Prostate gland (tissue), 2 donors: ENCODE results near the gene GAB3.

Experiments used
- POLR2A ChIP-seq: fragments of 450-650 bp; IDR thresholded peaks from one replicate; pipeline ENCODE4 v1.6.1; 2016; ENCODE audit warnings: antibody characterized with exemption, mild to moderate bottlenecking
- POLR2AphosphoS5 ChIP-seq: sonication (generic); formaldehyde crosslinking; IDR thresholded peaks from one replicate; pipeline ENCODE4 v1.6.1; 2017; ENCODE audit warnings: antibody characterized with exemption
- TF ChIP-seq, protein P1 (sequence below), 4 experiments: fragments of 200-600 bp in 2 of 4; fragments of 450-650 bp in 2 of 4; sonication (generic) in 2 of 4; IDR thresholded peaks; 1 replicate in 3 of 4; 2 replicates in 1 of 4; pipeline ENCODE4 v1.5.1; 2016 to 2019; ENCODE audit warnings: antibody characterized with exemption in 4 of 4, mild to moderate bottlenecking in 2 of 4, moderate library complexity in 2 of 4

DNA sequence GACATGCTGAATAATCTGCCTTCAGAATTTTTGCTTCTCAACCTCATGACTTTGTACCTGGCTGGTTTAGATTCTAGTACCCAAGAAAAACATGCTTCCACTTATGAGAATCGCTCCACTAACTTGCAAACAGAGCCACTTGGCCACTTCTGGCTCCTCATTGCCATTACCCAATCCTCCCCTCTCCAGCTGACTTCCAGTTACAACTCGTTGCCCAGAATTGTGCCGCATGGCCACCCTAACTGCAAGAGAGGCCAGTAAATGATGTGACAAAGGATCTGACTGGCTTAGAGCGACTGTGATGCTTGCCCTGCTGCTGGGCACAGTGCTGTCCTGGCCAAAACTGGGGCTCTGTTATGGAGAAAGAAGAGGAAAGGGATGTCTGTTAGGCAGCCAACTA lies 7.8 kb upstream of the GAB3 start:
- TF ChIP-seq, protein P1, sequence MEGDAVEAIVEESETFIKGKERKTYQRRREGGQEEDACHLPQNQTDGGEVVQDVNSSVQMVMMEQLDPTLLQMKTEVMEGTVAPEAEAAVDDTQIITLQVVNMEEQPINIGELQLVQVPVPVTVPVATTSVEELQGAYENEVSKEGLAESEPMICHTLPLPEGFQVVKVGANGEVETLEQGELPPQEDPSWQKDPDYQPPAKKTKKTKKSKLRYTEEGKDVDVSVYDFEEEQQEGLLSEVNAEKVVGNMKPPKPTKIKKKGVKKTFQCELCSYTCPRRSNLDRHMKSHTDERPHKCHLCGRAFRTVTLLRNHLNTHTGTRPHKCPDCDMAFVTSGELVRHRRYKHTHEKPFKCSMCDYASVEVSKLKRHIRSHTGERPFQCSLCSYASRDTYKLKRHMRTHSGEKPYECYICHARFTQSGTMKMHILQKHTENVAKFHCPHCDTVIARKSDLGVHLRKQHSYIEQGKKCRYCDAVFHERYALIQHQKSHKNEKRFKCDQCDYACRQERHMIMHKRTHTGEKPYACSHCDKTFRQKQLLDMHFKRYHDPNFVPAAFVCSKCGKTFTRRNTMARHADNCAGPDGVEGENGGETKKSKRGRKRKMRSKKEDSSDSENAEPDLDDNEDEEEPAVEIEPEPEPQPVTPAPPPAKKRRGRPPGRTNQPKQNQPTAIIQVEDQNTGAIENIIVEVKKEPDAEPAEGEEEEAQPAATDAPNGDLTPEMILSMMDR (IDR thresholded peaks at IDR 0.05) = no peak
- no peak for TF ChIP-seq POLR2AphosphoS5
- no peak for TF ChIP-seq POLR2A
